GM23248 (cell line): Measurements from ENCODE around the gene TMEM131L. TPM values are rescaled to one million over a fixed set of nuclear protein-coding genes. Genes with fewer than 3 reads are reported as not detected.
A peak's percentile ranks its signal among the peaks of the same experiment; 100 is the strongest.
"Not testable (repeated sequence)": the region's sequence is repeated elsewhere in the genome, so short reads cannot be mapped to it uniquely, and the experiment has no call there.

Experiments used
- DNase-seq: peaks from one replicate; pipeline ENCODE4 v3.0.0-alpha.2; 2015
- H2AFZ ChIP-seq: fragments of 200-600 bp; sonication (generic); 2 replicates; pipeline ENCODE4 v1.6.1; 2016; ENCODE audit warnings: antibody characterized with exemption
- H3F3A ChIP-seq: fragments of 200-600 bp; sonication (generic); 2 replicates; pipeline ENCODE4 v1.6.1; 2016; ENCODE audit warnings: mild to moderate bottlenecking, antibody characterized with exemption, mixed run types; ENCODE audit not compliant: insufficient read depth
- H3K27ac ChIP-seq: fragments of 200-600 bp; sonication (generic); 2 replicates; pipeline ENCODE4 v1.5.1; 2016; ENCODE audit warnings: mild to moderate bottlenecking
- H3K27me3 ChIP-seq: fragments of 200-600 bp; sonication (generic); replicated peaks from 2 replicates; pipeline ENCODE4 v1.6.1; 2016; ENCODE audit warnings: mild to moderate bottlenecking; ENCODE audit not compliant: insufficient read depth
- H3K36me3 ChIP-seq: fragments of 200-600 bp; sonication (generic); 2 replicates; pipeline ENCODE4 v1.6.1; 2016; ENCODE audit warnings: low read depth, mild to moderate bottlenecking
- H3K4me1 ChIP-seq: fragments of 200-600 bp; sonication (generic); 2 replicates; pipeline ENCODE4 v1.6.1; 2016; ENCODE audit warnings: mild to moderate bottlenecking; ENCODE audit not compliant: insufficient read depth
- H3K4me2 ChIP-seq: fragments of 200-600 bp; sonication (generic); one replicate; pipeline ENCODE4 v1.6.1; 2016; ENCODE audit warnings: mild to moderate bottlenecking; ENCODE audit not compliant: unreplicated experiment
- H3K4me3 ChIP-seq: fragments of 200-600 bp; sonication (generic); 2 replicates; pipeline ENCODE4 v1.5.1; 2016; ENCODE audit warnings: mild to moderate bottlenecking
- H3K79me2 ChIP-seq: fragments of 200-600 bp; sonication (generic); 2 replicates; pipeline ENCODE4 v1.6.1; 2016; ENCODE audit warnings: mild to moderate bottlenecking; ENCODE audit not compliant: insufficient read depth
- H3K9ac ChIP-seq: fragments of 200-600 bp; sonication (generic); 2 replicates; pipeline ENCODE4 v1.6.1; 2016; ENCODE audit warnings: mild to moderate bottlenecking
- H3K9me2 ChIP-seq: fragments of 200-600 bp; sonication (generic); 2 replicates; pipeline ENCODE4 v1.6.1; 2016; ENCODE audit warnings: mixed run types, mild to moderate bottlenecking, moderate library complexity; ENCODE audit not compliant: insufficient read depth
- H3K9me3 ChIP-seq: fragments of 200-600 bp; sonication (generic); one replicate; pipeline ENCODE4 v1.6.1; 2017; ENCODE audit warnings: low read depth
- H4K20me1 ChIP-seq: fragments of 200-600 bp; sonication (generic); 2 replicates; pipeline ENCODE4 v1.6.0; 2016; ENCODE audit not compliant: insufficient read depth
- EZH2 ChIP-seq: fragments of 200-600 bp; sonication (generic); IDR thresholded peaks from 2 replicates; pipeline ENCODE4 v1.6.1; 2018; ENCODE audit warnings: antibody characterized with exemption, mild to moderate bottlenecking; ENCODE audit not compliant: insufficient read depth, poor library complexity, severe bottlenecking
- EZH2phosphoT487 ChIP-seq: fragments of 200-600 bp; sonication (generic); IDR thresholded peaks from 2 replicates; pipeline ENCODE4 v1.6.1; 2018; ENCODE audit warnings: antibody characterized with exemption, moderate library complexity, mild to moderate bottlenecking, low read depth; ENCODE audit not compliant: insufficient read depth
- WGBS, 2 experiments: methylation state at CpG; one replicate each; pipeline ENCODE4 v1.1.6; 2015 to 2017; ENCODE audit warnings: low lambda C conversion rate in 2 of 2, low coverage in 1 of 2; ENCODE audit errors: missing lambda C conversion rate in 2 of 2; 5-methylcytosine and 5-hydroxymethylcytosine counted together
- in situ Hi-C: fragments of 300-500 bp; cut with MboI; formaldehyde crosslinking; loops from 2 replicates; pipeline ENCODE4 v1.15.0; 2020
- polyA plus RNA-seq: library from polyadenylated mRNA; unstranded; fragments of >200 nt; fragmentation: Nextera tagmentation; extraction: Ambion mirVana; gene quantifications from 2 replicates; pipeline ENCODE4 v1.2.1, GENCODE V29; 2016
- total RNA-seq: library from RNA; depleted of rRNA; stranded (reverse); fragments of >200 nt; shearing (Covaris generic); gene quantifications from 2 replicates; pipeline ENCODE4 v1.2.3, GENCODE V29; 2014; rRNA removed

TMEM131L gene, protein sequence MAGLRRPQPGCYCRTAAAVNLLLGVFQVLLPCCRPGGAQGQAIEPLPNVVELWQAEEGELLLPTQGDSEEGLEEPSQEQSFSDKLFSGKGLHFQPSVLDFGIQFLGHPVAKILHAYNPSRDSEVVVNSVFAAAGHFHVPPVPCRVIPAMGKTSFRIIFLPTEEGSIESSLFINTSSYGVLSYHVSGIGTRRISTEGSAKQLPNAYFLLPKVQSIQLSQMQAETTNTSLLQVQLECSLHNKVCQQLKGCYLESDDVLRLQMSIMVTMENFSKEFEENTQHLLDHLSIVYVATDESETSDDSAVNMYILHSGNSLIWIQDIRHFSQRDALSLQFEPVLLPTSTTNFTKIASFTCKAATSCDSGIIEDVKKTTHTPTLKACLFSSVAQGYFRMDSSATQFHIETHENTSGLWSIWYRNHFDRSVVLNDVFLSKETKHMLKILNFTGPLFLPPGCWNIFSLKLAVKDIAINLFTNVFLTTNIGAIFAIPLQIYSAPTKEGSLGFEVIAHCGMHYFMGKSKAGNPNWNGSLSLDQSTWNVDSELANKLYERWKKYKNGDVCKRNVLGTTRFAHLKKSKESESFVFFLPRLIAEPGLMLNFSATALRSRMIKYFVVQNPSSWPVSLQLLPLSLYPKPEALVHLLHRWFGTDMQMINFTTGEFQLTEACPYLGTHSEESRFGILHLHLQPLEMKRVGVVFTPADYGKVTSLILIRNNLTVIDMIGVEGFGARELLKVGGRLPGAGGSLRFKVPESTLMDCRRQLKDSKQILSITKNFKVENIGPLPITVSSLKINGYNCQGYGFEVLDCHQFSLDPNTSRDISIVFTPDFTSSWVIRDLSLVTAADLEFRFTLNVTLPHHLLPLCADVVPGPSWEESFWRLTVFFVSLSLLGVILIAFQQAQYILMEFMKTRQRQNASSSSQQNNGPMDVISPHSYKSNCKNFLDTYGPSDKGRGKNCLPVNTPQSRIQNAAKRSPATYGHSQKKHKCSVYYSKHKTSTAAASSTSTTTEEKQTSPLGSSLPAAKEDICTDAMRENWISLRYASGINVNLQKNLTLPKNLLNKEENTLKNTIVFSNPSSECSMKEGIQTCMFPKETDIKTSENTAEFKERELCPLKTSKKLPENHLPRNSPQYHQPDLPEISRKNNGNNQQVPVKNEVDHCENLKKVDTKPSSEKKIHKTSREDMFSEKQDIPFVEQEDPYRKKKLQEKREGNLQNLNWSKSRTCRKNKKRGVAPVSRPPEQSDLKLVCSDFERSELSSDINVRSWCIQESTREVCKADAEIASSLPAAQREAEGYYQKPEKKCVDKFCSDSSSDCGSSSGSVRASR (N-terminal part only)
- total RNA-seq, result 5.7 and 11.1 TPM in 2 replicates
- polyA plus RNA-seq, result 8.7 and 10.2 TPM in 2 replicates

DNA sequence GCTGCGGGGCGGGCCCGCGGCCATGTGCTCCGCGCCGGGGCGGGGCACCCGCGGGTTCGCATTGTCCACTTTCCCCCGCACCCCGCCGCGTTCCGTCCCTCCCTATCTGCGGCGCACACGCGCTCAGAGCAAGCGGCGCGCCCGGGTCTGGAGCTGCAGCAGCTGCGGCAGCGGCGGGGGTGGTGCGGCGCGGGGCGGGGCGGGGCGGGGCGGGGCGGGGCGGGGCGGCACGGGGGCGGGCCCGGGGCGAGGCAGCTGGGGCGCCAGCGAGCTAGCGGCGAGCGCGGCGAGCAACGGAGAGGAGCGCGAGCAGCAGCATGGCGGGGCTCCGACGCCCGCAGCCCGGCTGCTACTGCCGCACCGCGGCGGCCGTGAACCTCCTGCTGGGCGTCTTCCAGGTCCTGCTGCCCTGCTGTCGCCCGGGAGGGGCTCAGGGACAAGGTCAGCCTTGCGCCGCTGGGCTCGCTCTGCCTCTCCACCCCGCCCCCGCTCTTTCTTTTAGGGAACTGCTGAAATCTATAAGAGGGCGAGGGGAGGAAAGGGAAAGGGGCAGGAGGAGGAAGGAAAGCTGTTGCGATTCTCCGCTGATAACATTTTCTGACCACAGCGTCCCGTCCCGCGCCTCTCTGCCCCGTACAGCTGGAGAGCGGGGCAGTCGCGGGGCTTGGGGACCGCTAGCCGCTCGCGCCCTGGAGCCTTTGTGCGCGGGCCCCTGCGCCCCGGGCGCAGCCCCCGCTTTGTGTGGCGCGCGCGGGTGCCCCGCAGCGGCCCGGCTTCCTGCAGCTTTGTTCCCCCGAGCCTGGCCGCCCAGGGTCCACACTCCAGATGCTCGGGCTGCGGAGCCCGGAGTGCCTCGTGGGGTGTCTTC, at the start of gene TMEM131L:
TSS of gene TMEM131L (plus strand) at position 280 of the 868 bp plus-strand sequence. CDS start at position 318, 38 bp downstream.
- DNase-seq, result peak; percentile 84

DNA sequence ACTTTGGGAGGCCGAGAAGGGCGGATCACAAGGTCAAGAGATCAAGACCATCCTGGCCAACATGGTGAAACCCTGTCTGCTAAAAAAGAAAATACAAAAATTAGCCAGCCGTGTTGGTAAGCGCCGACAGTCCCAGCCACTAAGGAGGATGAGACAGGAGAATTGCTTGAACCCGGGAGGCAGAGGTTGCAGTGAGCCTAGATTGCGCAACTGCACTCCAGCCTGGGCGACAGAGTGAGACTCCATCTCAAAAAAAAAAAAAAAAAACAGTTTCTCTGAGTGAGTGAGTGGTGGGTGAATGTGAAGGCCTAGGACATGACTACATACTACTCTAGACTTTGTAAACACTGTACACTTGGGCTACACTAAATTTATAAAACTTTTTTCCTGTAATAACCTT, 49.7 kb upstream of the TMEM131L start:
- H3K4me2 ChIP-seq, H3K9ac ChIP-seq, H3K4me1 ChIP-seq, H3K36me3 ChIP-seq, H4K20me1 ChIP-seq, H3K4me3 ChIP-seq, H2AFZ ChIP-seq, H3K9me2 ChIP-seq, in situ Hi-C loops, H3K9me3 ChIP-seq, H3F3A ChIP-seq, H3K27me3 ChIP-seq, H3K27ac ChIP-seq, DNase-seq, H3K79me2 ChIP-seq: not testable (repeated sequence)
- WGBS, 2 experiments, result 78 to 79% methylated on average over 8 of the region's 8 CpGs

More for the DNA sequence above, at the start of gene TMEM131L:
- TF ChIP-seq EZH2, result no peak
- TF ChIP-seq EZH2phosphoT487, result no peak
- H4K20me1 ChIP-seq, result no peaks in the 10 kb centered on the region; the same call in 1 of the 2 replicates
- H3K4me1 ChIP-seq, result peaks cover 19% of the 10 kb centered on the region; the same call in 1 of the 2 replicates
- H3K4me2 ChIP-seq, result peak within 1 kb of the TSS; percentile 87
- in situ Hi-C loops, result no loop called here
- no peaks in the 10 kb centered on the region for H3K27me3 ChIP-seq
- no peaks in the 10 kb centered on the region for H3K9me3 ChIP-seq
- peak within 1 kb of the TSS; percentile 71 for H3K9ac ChIP-seq
- peaks cover 32% of the 10 kb centered on the region for H3K79me2 ChIP-seq
- peak within 1 kb of the TSS; percentile 79 for H3K4me3 ChIP-seq
- H3K36me3 ChIP-seq, result no peaks in the 10 kb centered on the region
- no peak within 1 kb of the TSS; the same call in 1 of the 2 replicates for H3K27ac ChIP-seq
- 1% methylated on average over 56 to 62 of the region's 103 CpGs for WGBS, 2 experiments
- H2AFZ ChIP-seq, result peak within 1 kb of the TSS; percentile 87
- H3K9me2 ChIP-seq, result no peaks in the 10 kb centered on the region
- H3F3A ChIP-seq, result peaks cover 7% of the 10 kb centered on the region

DNA sequence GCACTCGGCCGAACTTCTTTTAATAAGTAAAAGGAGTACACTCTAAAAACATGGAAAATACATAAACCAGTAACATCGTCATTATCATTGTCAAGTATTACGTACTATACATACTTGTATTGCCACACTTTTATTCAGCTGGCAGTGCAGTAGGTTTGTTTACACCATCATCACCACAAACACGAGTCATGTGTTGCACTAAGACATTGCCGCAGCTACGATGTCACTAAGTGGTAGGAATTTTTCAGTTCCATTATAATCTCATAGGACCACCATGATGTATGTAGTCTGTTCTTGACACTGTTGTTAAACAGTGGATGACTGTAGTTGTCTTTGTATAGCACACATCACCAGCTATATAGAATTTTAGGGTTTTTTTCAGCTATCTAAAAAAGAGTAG, 48.0 kb upstream of the TMEM131L start:
- Histone ChIP-seq H3K27ac (0 out of 2 replicates have a peak overlapping the region, but pooled peaks have one; percentile 9), H3K9ac (no peak overlapping the region), H2AFZ (peak overlapping the region; percentile 57; the same call in 1 of the 2 replicates), H3K4me2 (no peak overlapping the region), H3F3A (0 out of 2 replicates have a peak, but pooled peaks cover 3% of the 10 kb centered on the region), H3K79me2 (no peaks in the 10 kb centered on the region), H3K36me3 (no peaks in the 10 kb centered on the region), H3K9me3 (no peaks in the 10 kb centered on the region), H3K4me3 (no peak overlapping the region), H3K4me1 (0 out of 2 replicates have a peak, but pooled peaks cover 10% of the 10 kb centered on the region), H4K20me1 (no peaks in the 10 kb centered on the region), H3K9me2 (no peaks in the 10 kb centered on the region), H3K27me3 (no peaks in the 10 kb centered on the region)
- WGBS, 2 experiments, result 91% methylated on average over 7 of the region's 7 CpGs
- DNase-seq, result no peak
- TF ChIP-seq EZH2phosphoT487, result no peak
- TF ChIP-seq EZH2, result no peak
- in situ Hi-C loops, result no loop called here
